SK-N-MC (cell line): ENCODE results near the gene DST.

Experiments used
- EZH2 ChIP-seq: fragments of 200-600 bp; sonication (generic); IDR thresholded peaks from one replicate; pipeline ENCODE4 v1.6.1; 2017; ENCODE audit warnings: antibody characterized with exemption
- FOXP2 ChIP-seq: optimal IDR thresholded peaks from 2 replicates; pipeline ENCODE3; 2011; ENCODE audit warnings: mild to moderate bottlenecking, moderate library complexity; ENCODE audit not compliant: insufficient read depth; ENCODE audit errors: extremely low read length, control extremely low read depth

DNA sequence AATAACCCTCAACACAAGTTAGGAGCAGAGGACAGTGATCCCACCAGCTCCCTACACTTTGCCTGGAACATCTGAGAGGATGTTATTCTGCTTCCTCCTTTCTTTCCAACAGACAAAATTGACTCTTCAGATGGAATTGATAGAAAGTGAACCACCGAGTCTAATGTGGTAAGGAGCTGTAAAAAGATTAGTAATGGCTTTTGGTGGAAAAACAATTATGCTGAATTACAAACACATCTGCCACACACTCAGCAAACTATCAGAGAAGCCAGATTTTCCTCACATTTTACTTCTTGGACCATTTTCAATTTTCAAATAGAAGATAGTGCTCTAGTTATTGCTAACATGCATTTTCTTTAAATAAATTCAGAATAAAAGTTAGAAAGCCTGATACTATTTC is 223.5 kb downstream of the DST start:
- no peak for TF ChIP-seq EZH2
- no peak for TF ChIP-seq FOXP2
